Left ventricle myocardium inferior (tissue), 1 donor: Measurements from ENCODE around the gene TTC39C. TPM values are rescaled to one million over a fixed set of nuclear protein-coding genes. Genes with fewer than 3 reads are reported as not detected.

Source experiments
- DNase-seq: peaks from one replicate; pipeline ENCODE4 v3.0.0-alpha.2; 2020
- H3K27ac ChIP-seq: fragments of 200-600 bp; replicated peaks from 2 replicates; pipeline ENCODE4 v1.8.0; 2021
- H3K27me3 ChIP-seq: fragments of 200-600 bp; 2 replicates; pipeline ENCODE4 v1.8.0; 2021; ENCODE audit warnings: low read depth
- H3K36me3 ChIP-seq: fragments of 200-600 bp; 2 replicates; pipeline ENCODE4 v1.8.0; 2021
- H3K4me1 ChIP-seq: fragments of 200-600 bp; 2 replicates; pipeline ENCODE4 v1.8.0; 2021
- H3K4me3 ChIP-seq: fragments of 200-600 bp; 2 replicates; pipeline ENCODE4 v1.8.0; 2021; ENCODE audit warnings: mild to moderate bottlenecking, moderate library complexity
- H3K9me3 ChIP-seq: fragments of 200-600 bp; replicated peaks from 2 replicates; pipeline ENCODE4 v1.8.0; 2021
- intact Hi-C: fragments of 100-400 bp; cut with micrococcal nuclease; formaldehyde crosslinking; loops from one replicate; pipeline ENCODE4 v1.11.0; 2022
- total RNA-seq: library from RNA; stranded (reverse); fragmentation: NEBNext Ultra II Directional; extraction: Animal tissue kit (Norgen Biotek cat#: 25700); gene quantifications from one replicate; pipeline ENCODE4 v1.2.1, GENCODE V29; 2021
- TF ChIP-seq, protein P1 (sequence below): fragments of 200-600 bp; IDR thresholded peaks from 2 replicates; pipeline ENCODE4 v1.8.0; 2021; ENCODE audit warnings: antibody characterized with exemption, mild to moderate bottlenecking, borderline replicate concordance
- donor health status: DM: no; HTN: yes; CAD: no; lungs with severe emphysema.

TTC39C gene
- total RNA-seq, 1 donor from 2014 or later: 4.6 TPM

DNA sequence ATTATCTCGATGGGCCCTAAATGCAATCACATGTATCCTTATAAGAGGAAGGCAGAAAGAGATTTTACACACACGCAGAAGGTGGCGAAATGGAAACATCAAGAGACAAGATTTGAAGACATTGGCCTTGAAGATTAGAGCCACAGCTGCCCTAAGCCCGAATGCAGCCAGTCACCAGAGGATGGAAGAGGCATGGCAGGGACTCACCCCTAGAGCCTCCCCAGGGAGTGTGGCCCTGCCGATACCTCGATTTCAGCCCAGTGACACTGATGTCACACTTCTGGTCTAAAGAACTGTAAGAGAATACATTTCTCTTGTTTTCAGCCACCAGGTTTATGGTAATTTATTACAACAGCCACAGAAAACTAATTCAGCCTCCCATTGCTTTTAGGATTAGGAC lies 17.4 kb downstream of the TTC39C start:
- Histone ChIP-seq H3K27ac (no peak overlapping the region), H3K4me3 (no peak overlapping the region), H3K36me3 (no peaks in the 10 kb centered on the region), H3K4me1 (no peaks in the 10 kb centered on the region), H3K27me3 (no peaks in the 10 kb centered on the region), H3K9me3 (no peaks in the 10 kb centered on the region)
- TF ChIP-seq, protein P1, sequence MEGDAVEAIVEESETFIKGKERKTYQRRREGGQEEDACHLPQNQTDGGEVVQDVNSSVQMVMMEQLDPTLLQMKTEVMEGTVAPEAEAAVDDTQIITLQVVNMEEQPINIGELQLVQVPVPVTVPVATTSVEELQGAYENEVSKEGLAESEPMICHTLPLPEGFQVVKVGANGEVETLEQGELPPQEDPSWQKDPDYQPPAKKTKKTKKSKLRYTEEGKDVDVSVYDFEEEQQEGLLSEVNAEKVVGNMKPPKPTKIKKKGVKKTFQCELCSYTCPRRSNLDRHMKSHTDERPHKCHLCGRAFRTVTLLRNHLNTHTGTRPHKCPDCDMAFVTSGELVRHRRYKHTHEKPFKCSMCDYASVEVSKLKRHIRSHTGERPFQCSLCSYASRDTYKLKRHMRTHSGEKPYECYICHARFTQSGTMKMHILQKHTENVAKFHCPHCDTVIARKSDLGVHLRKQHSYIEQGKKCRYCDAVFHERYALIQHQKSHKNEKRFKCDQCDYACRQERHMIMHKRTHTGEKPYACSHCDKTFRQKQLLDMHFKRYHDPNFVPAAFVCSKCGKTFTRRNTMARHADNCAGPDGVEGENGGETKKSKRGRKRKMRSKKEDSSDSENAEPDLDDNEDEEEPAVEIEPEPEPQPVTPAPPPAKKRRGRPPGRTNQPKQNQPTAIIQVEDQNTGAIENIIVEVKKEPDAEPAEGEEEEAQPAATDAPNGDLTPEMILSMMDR: no peak
- DNase-seq: no peak
- intact Hi-C loops: no loop called here

DNA sequence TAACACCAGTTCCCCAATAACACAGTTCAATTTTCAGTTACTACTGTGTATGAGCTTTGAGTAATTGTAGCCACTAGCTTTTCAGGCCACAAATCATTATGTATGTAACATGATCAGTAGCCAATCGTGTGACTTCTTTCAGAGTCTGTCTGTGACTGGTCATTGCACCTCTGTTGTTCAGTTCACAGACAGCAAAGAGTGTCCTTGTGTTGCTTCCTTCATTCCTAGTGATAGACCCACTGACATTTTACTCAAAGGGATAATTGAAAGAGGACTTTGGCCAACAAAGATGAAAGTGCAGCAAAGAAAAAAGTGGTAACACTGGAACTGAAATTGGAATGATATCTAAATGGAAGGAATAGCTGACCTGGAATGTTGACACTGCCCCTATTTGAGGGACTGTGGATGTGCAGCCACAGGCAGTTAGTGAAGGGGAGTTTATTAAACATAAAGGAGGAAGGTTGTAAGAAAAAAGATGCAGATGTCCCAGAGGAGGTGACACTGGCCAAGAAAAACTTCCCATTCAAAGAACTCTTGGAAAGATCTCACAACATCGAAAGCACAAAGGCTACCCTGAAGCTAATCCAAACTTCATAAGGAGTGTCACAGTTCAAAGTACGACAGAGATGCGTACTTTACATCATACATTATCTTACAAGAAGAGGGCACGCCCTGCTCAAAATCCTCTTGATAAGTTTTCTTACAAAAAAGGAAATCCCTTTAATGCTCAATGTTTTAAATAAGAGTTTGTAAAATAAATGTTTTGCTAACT lies 19.3 kb downstream of the TTC39C start:
- TF ChIP-seq, protein P1: no peak
- intact Hi-C loops: no loop called here

DNA sequence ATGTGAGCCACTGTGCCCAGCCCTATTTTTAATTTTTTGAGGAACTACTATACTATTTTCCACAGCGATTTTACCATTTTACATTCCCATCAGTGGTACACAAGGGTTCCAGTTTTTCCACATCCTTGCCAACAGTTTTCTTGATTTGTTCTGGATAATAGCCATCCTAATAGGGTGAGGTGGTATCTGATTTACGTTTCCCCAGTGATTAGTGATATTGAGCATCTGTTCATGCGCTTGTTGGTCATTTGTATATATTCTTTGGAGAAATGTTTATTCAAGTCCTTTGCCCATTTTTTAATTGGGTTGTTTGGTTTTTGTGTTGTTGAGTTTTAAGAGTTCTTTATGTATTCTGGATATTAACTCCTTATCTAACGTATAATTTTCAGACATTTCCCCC lies 20.8 kb downstream of the TTC39C start:
- no peak for DNase-seq
- H3K4me3 ChIP-seq: no peak overlapping the region
- no peaks in the 10 kb centered on the region for H3K27me3 ChIP-seq
- no peaks in the 10 kb centered on the region for H3K36me3 ChIP-seq
- no peaks in the 10 kb centered on the region for H3K9me3 ChIP-seq
- no peak overlapping the region for H3K27ac ChIP-seq
- TF ChIP-seq, protein P1: no peak
- intact Hi-C loops: no loop called here
- H3K4me1 ChIP-seq: no peaks in the 10 kb centered on the region

More for the DNA sequence above, 19.3 kb downstream of the TTC39C start:
- Histone ChIP-seq H3K4me1 (no peaks in the 10 kb centered on the region), H3K4me3 (no peak overlapping the region), H3K9me3 (no peaks in the 10 kb centered on the region), H3K27ac (no peak overlapping the region), H3K27me3 (no peaks in the 10 kb centered on the region), H3K36me3 (no peaks in the 10 kb centered on the region)
- DNase-seq: no peak

DNA sequence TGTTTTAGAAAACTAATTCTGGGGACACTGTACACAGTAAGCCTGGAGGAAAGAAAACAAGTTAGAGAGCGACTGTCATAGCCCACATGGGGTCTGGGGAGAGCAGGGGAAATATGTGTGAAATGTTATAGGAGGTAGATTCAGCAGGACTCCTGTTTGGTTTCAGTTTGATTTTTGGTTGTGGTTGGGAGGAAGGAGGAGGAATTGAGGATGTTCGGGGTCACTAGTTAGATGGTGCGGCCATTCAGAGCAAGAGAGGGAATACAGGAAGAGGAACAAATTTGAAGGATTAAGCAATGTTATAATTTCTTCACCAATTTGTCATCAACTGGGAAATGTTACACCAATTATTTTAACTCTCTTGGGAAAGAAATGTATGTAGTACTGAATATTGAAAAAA lies 25.1 kb downstream of the TTC39C start:
- intact Hi-C loops: no loop called here
- Histone ChIP-seq H3K27me3 (no peaks in the 10 kb centered on the region), H3K36me3 (no peaks in the 10 kb centered on the region), H3K4me3 (no peak overlapping the region), H3K9me3 (no peaks in the 10 kb centered on the region), H3K27ac (no peak overlapping the region), H3K4me1 (no peaks in the 10 kb centered on the region)
- TF ChIP-seq, protein P1: no peak
- DNase-seq: no peak

DNA sequence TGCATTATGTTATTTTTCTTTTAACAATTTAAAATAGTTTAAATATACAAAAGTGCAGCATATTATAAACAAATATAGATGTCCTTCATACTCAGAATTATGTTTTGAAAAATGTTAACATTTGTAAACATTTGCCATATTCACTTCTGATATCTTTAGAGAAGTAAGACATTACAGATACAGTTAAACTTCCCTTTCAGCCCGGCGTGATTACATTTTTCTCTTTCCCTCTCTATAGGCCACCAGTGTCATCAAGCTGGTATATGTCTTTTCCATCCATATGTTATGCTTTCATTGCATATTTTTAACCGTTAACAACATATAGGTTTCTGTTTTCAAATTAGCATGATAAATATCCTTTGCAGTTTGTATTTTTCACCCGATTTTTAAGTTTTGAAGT lies 27.1 kb downstream of the TTC39C start:
- Histone ChIP-seq H3K4me1 (no peaks in the 10 kb centered on the region), H3K27ac (no peak overlapping the region), H3K4me3 (no peak overlapping the region), H3K9me3 (no peaks in the 10 kb centered on the region), H3K36me3 (no peaks in the 10 kb centered on the region), H3K27me3 (no peaks in the 10 kb centered on the region)
- DNase-seq: no peak
- intact Hi-C loops: no loop called here
- TF ChIP-seq, protein P1: no peak
